Measurements from ENCODE around the gene DDX24. TPM values are rescaled to one million over a fixed set of nuclear protein-coding genes. Genes with fewer than 3 reads are reported as not detected.
A peak's percentile ranks its signal among the peaks of the same experiment; 100 is the strongest.
"Not testable (repeated sequence)": the region's sequence is repeated elsewhere in the genome, so short reads cannot be mapped to it uniquely, and the experiment has no call there.

DDX24 gene
- total and polyA plus RNA-seq, 5 experiments from 2014 or later: 185 to 319 (median 274) TPM

GRCh38 chr14:94097091-94097490, 16.1 kb upstream of the DDX24 start:
- Mint-ChIP-seq H3K36me3 (peaks cover 0 to 5% (median 0%) of the 10 kb centered on the region in 3 donors), H3K27me3 (peaks cover 0 to 2% (median 0%) of the 10 kb centered on the region in 5 donors), H3K4me1 (peaks cover 0 to 7% (median 0%) of the 10 kb centered on the region in 4 donors), H3K9me3 (no peaks in the 10 kb centered on the region), H3K4me3 (no peak overlapping the region), H3K27ac (no peak overlapping the region)
- no peak for DNase-seq
- ATAC-seq: no peak
- POLR2A ChIA-PET: no interaction called here

- no peak for ATAC-seq
- DNase-seq: no peak
- no peak overlapping the region for H3K27ac Mint-ChIP-seq
- peaks cover 0 to 5% (median 0%) of the 10 kb centered on the region in 4 donors for H3K4me1 Mint-ChIP-seq
- H3K4me3 Mint-ChIP-seq: no peak overlapping the region
- POLR2A ChIA-PET: no interaction called here
- H3K27me3 Mint-ChIP-seq: peaks cover 0 to 2% (median 0%) of the 10 kb centered on the region in 5 donors
- no peaks in the 10 kb centered on the region for H3K9me3 Mint-ChIP-seq
- peaks cover 0 to 3% (median 0%) of the 10 kb centered on the region in 3 donors for H3K36me3 Mint-ChIP-seq
Observed at GRCh38 chr14:94093418-94093817, 12.4 kb upstream of the DDX24 start.

GRCh38 chr14:94089479-94089878, 8.5 kb upstream of the DDX24 start:
- peaks cover 0 to 2% (median 0%) of the 10 kb centered on the region in 5 donors for H3K27me3 Mint-ChIP-seq
- DNase-seq (no peak), ATAC-seq (no peak)
- peaks cover 0 to 5% (median 0%) of the 10 kb centered on the region in 3 donors for H3K36me3 Mint-ChIP-seq
- no peak overlapping the region for H3K27ac Mint-ChIP-seq
- peaks cover 0 to 2% (median 0%) of the 10 kb centered on the region in 4 donors for H3K4me1 Mint-ChIP-seq
- H3K4me3 Mint-ChIP-seq: no peak overlapping the region
- no peaks in the 10 kb centered on the region for H3K9me3 Mint-ChIP-seq
- POLR2A ChIA-PET: interaction anchor here (1.1 kb wide), 1 partner anchor 8 kb away, joined by 4 read pairs; the partner anchor contains the start of genes DDX24 and IFI27L1

GRCh38 chr14:94088516-94088915, 7.5 kb upstream of the DDX24 start:
- Mint-ChIP-seq H3K4me1 (peaks cover 0 to 3% (median 0%) of the 10 kb centered on the region in 4 donors), H3K27me3 (no peaks in the 10 kb centered on the region), H3K4me3 (no peak overlapping the region), H3K36me3 (peaks cover 0 to 5% (median 0%) of the 10 kb centered on the region in 3 donors), H3K9me3 (no peaks in the 10 kb centered on the region), H3K27ac (no peak overlapping the region)
- POLR2A ChIA-PET: no interaction called here
- no peak for ATAC-seq
- no peak for DNase-seq

DNA sequence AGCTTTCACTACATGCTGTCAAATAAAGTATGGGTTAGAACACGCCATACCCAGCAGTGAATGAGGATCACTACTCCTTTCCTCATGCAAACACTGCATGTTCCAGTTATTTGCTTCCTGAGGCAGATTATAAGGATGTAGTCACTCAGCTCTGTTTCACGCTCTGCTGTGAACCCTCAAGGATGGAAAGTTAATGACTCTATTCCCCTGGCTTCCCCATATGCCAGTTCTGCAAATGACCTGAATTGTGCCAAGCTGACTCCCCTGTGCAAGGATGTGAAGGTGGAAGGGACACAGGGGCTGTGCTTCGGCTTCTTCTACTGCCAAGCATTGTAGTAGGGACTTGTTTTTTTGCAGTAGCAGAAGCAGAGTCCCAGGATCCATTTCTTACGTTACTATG, 6.9 kb upstream of the DDX24 start:
- no peak overlapping the region for H3K27ac Mint-ChIP-seq
- peaks cover 0 to 3% (median 1%) of the 10 kb centered on the region in 4 donors for H3K4me1 Mint-ChIP-seq
- no peak overlapping the region for H3K4me3 Mint-ChIP-seq
- POLR2A ChIA-PET: no interaction called here
- peaks cover 0 to 5% (median 0%) of the 10 kb centered on the region in 3 donors for H3K36me3 Mint-ChIP-seq
- H3K27me3 Mint-ChIP-seq: no peaks in the 10 kb centered on the region
- DNase-seq (no peak), ATAC-seq (no peak)
- H3K9me3 Mint-ChIP-seq: no peaks in the 10 kb centered on the region

GRCh38 chr14:94081386-94081820, 401 bp upstream of the DDX24 start:
- Mint-ChIP-seq H3K4me3 (peak overlapping the region; percentile 89 to 100 (median 99)), H3K36me3 (peaks cover 19 to 29% (median 28%) of the 10 kb centered on the region in 3 donors), H3K9me3 (no peaks in the 10 kb centered on the region), H3K27me3 (no peaks in the 10 kb centered on the region), H3K27ac (peak overlapping the region; percentile 94 to 100 (median 99)), H3K4me1 (peaks cover 28 to 48% (median 46%) of the 10 kb centered on the region in 4 donors)
- ATAC-seq: peak; percentile 17 to 18
- POLR2A ChIA-PET: interaction anchor here (0.5 to 2.8 kb wide), 13 partner anchors 8 to 99 kb away, joined by 3 to 18 read pairs (median 3); partner anchors contain the start of genes IFI27L2 and OTUB2
- DNase-seq: no peak

- DNase-seq (peak in 5 of 10 donors; percentile 4 to 61 (median 57)), ATAC-seq (peak in 1 of 2 donors; percentile 43)
- peak overlapping the region; percentile 94 to 100 (median 99) for H3K27ac Mint-ChIP-seq
- POLR2A ChIA-PET: interaction anchor here (0.7 to 2.8 kb wide), 9 partner anchors 12 to 1077 kb away, joined by 3 to 18 read pairs (median 3); partner anchors contain the start of genes DICER1, IFI27L2 and OTUB2
- peaks cover 33 to 62% (median 56%) of the 10 kb centered on the region in 4 donors for H3K4me1 Mint-ChIP-seq
- H3K27me3 Mint-ChIP-seq: no peaks in the 10 kb centered on the region
- peaks cover 0 to 7% (median 7%) of the 10 kb centered on the region in 9 donors for H3K9me3 Mint-ChIP-seq
- peaks cover 26 to 41% (median 34%) of the 10 kb centered on the region in 3 donors for H3K36me3 Mint-ChIP-seq
- peak overlapping the region; percentile 89 to 100 (median 99) for H3K4me3 Mint-ChIP-seq
Observed at GRCh38 chr14:94079891-94080620, 946 bp downstream of the DDX24 start.

DNA sequence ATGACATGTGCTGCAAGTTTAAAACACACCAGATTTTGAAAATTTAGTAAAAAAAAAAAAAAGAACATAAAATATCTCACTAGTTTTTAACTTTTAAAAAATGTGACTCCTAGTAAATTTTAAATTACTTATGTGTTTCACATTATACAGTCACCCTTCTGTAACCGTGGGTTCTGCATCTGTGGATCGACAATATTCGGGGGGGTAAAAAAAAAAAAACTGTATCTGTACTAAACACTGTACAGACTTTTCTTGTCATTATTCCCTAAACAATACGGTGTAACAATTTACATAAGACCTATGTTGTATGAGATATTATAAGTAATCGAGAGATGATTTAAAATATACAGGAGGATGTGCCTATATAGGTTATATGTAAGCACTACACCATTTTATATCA, 3.2 kb downstream of the DDX24 start:
- Mint-ChIP-seq H3K27me3 (no peaks in the 10 kb centered on the region), H3K36me3 (peaks cover 35 to 51% (median 49%) of the 10 kb centered on the region in 3 donors), H3K27ac (peak overlapping the region in 6 of 10 donors; percentile 17 to 74 (median 42)), H3K9me3 (peaks cover 0 to 19% (median 16%) of the 10 kb centered on the region in 9 donors), H3K4me3 (peak overlapping the region; percentile 89 to 100 (median 99)), H3K4me1 (peaks cover 31 to 78% (median 61%) of the 10 kb centered on the region in 4 donors)
- ATAC-seq: no peak
- POLR2A ChIA-PET: no interaction called here
- DNase-seq: no peak

DNA sequence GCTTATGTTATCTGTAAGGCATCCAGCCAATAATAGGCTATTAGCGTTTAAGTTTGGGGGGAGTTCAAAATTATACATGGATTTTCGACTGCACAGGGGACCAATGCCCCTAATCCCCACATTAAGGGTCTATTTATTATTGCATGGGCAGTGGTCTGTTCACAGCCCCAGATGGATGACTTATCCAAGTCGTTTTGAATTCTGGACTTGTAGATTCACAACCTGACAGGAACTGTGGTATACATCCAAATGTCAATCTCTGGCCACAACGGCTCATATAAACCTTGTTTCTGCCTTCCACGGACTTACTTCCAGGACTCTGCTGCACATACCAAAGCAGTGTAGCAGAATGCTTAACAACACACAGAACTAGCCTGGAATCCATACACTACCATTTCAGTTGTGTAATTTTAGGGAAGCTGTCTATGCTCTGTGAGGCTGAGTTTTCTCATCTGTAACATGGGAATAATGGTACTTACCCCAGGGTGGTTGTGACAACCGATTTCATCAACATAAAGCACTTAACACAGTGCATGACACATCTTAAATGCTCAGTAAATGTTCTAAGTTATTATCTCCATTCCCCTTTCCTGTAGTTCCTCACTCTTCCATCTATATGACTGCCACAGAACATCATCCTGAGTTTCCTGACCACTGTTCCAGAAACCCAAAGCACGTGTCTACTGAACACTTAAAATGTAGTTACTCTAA, 3.7 kb downstream of the DDX24 start:
- peak overlapping the region; percentile 89 to 100 (median 99) for H3K4me3 Mint-ChIP-seq
- no peaks in the 10 kb centered on the region for H3K27me3 Mint-ChIP-seq
- peaks cover 0 to 21% (median 17%) of the 10 kb centered on the region in 9 donors for H3K9me3 Mint-ChIP-seq
- H3K36me3 Mint-ChIP-seq: peaks cover 37 to 55% (median 50%) of the 10 kb centered on the region in 3 donors
- H3K4me1 Mint-ChIP-seq: peaks cover 31 to 78% (median 60%) of the 10 kb centered on the region in 4 donors
- no peak for DNase-seq
- POLR2A ChIA-PET: no interaction called here
- peak overlapping the region in 4 of 10 donors; percentile 6 to 74 (median 45) for H3K27ac Mint-ChIP-seq
- no peak for ATAC-seq

DNA sequence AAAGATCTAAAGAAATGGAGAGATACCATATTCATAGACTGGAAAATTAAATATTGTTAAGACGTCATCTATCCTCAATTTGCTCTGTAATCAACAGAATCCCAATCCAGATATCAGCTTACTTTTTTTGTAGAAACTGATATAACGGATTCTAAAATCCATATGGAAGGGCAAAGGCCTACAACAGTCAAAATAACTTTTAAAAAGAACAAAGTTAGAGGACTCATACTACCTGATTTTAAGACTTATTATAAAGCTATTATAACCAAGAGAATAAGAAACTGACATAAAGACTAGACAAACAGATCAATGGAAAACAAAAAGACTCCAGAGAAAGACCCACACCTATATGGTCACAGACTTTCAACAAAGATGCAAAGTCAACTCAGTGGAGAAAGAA, 6.0 kb downstream of the DDX24 start:
- Mint-ChIP-seq H3K27me3 (no peaks in the 10 kb centered on the region), H3K36me3 (peaks cover 45 to 75% (median 69%) of the 10 kb centered on the region in 3 donors), H3K4me1 (peaks cover 32 to 83% (median 64%) of the 10 kb centered on the region in 4 donors), H3K27ac (no peak overlapping the region), H3K4me3 (peak overlapping the region; percentile 16 to 99 (median 68)), H3K9me3 (peaks cover 0 to 39% (median 27%) of the 10 kb centered on the region in 9 donors)
- ATAC-seq (no peak), DNase-seq (no peak)
- POLR2A ChIA-PET: no interaction called here

- Mint-ChIP-seq H3K4me1 (peaks cover 31 to 84% (median 64%) of the 10 kb centered on the region in 4 donors), H3K9me3 (peaks cover 0 to 44% (median 27%) of the 10 kb centered on the region in 9 donors), H3K27me3 (no peaks in the 10 kb centered on the region), H3K36me3 (peaks cover 44 to 76% (median 73%) of the 10 kb centered on the region in 3 donors), H3K4me3 (peak overlapping the region in 9 of 10 donors; percentile 26 to 99 (median 61)), H3K27ac (no peak overlapping the region)
- no peak for ATAC-seq
- no peak for DNase-seq
- POLR2A ChIA-PET: no interaction called here
Observed at GRCh38 chr14:94074534-94074933, 6.5 kb downstream of the DDX24 start.

DNA sequence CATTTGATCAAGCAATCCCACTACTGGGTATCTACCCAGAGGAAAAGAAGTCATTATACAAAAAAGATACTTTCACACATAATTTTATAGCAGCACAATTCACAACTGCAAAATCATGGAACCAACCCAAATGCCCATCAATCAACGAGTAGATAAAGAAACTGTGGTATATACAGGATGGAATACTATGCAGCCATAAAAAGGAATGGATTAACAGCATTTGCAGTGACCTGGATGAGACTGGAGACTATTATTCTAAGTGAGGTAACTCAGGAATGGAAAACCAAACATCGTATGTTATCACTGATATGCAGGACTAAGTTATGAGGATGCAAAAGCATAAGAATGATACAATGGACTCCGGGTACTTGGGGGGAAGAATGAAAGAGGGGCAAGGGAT, 8.9 kb downstream of the DDX24 start:
- POLR2A ChIA-PET: not testable (repeated sequence)

More for the DNA sequence above, 8.9 kb downstream of the DDX24 start:
- Mint-ChIP-seq H3K36me3 (peaks cover 55 to 76% (median 76%) of the 10 kb centered on the region in 3 donors), H3K27ac (peak overlapping the region in 2 of 10 donors; percentile 21 to 35), H3K4me3 (peak overlapping the region in 7 of 10 donors; percentile 15 to 71 (median 36)), H3K4me1 (peaks cover 37 to 83% (median 66%) of the 10 kb centered on the region in 4 donors), H3K9me3 (peaks cover 17 to 68% (median 41%) of the 10 kb centered on the region in 9 donors)
- not testable (repeated sequence) for ATAC-seq, DNase-seq, H3K27me3 Mint-ChIP-seq
